GM21737 (cell line): ENCODE results near the gene GSK3A.

Source experiments
- ATAC-seq: cut with Tn5 transposase; IDR thresholded peaks from one replicate; pipeline ENCODE4 v1.9.1; 2021; ENCODE audit warnings: mild to moderate bottlenecking, moderate library complexity; ENCODE audit not compliant: unreplicated experiment

Gene GSK3A

GRCh38 chr19:42281146-42281826 lies 38.9 kb upstream of the GSK3A start:
- ATAC-seq: no peak

- ATAC-seq: no peak
Observed at GRCh38 chr19:42280815-42281145, 38.4 kb upstream of the GSK3A start.

GRCh38 chr19:42279902-42280814 lies 37.8 kb upstream of the GSK3A start:
- ATAC-seq: peak; percentile 32

- no peak for ATAC-seq
Observed at GRCh38 chr19:42279155-42279901, 36.9 kb upstream of the GSK3A start.

- no peak for ATAC-seq
Observed at GRCh38 chr19:42278452-42279154, 36.2 kb upstream of the GSK3A start.

GRCh38 chr19:42277821-42278451 lies 35.5 kb upstream of the GSK3A start:
- ATAC-seq: no peak

- ATAC-seq: no peak
Observed at GRCh38 chr19:42276821-42277220, 34.4 kb upstream of the GSK3A start.

GRCh38 chr19:42276284-42276683 lies 33.9 kb upstream of the GSK3A start:
- ATAC-seq: no peak

- ATAC-seq: no peak
Observed at GRCh38 chr19:42275517-42275916, 33.1 kb upstream of the GSK3A start.

- ATAC-seq: no peak
Observed at GRCh38 chr19:42275103-42275502, 32.7 kb upstream of the GSK3A start.

- ATAC-seq: no peak
Observed at GRCh38 chr19:42274065-42274682, 31.8 kb upstream of the GSK3A start.

- ATAC-seq: no peak
Observed at GRCh38 chr19:42273407-42274064, 31.1 kb upstream of the GSK3A start.

- ATAC-seq: no peak
Observed at GRCh38 chr19:42272989-42273406, 30.6 kb upstream of the GSK3A start.

- no peak for ATAC-seq
Observed at GRCh38 chr19:42272535-42272897, 30.1 kb upstream of the GSK3A start.

GRCh38 chr19:42271861-42272534 lies 29.6 kb upstream of the GSK3A start:
- ATAC-seq: no peak

- no peak for ATAC-seq
Observed at GRCh38 chr19:42271045-42271419, 28.6 kb upstream of the GSK3A start.

- no peak for ATAC-seq
Observed at GRCh38 chr19:42270346-42271044, 28.1 kb upstream of the GSK3A start.
